ENCODE data around the gene CHMP4A. TPM values are rescaled to one million over a fixed set of nuclear protein-coding genes. Genes with fewer than 3 reads are reported as not detected.
A peak's percentile ranks its signal among the peaks of the same experiment; 100 is the strongest.
"Not testable (repeated sequence)": the region's sequence is repeated elsewhere in the genome, so short reads cannot be mapped to it uniquely, and the experiment has no call there.

The CHMP4A gene
- total RNA-seq, 1 donor from 2014 or later, result 95.8 TPM

- H3K4me1 Mint-ChIP-seq (ENCODE audit: low read depth), result peaks cover 20% of the 10 kb centered on the region
- no peak overlapping the region for H3K27ac Mint-ChIP-seq
- H3K36me3 Mint-ChIP-seq (ENCODE audit: low read depth), result peaks cover 9% of the 10 kb centered on the region
- DNase-seq (ENCODE audit: low spot score), result no peak
- no peaks in the 10 kb centered on the region for H3K9me3 Mint-ChIP-seq
- H3K27me3 Mint-ChIP-seq (ENCODE audit: insufficient read depth), result no peaks in the 10 kb centered on the region
- intact Hi-C loops (cut with micrococcal nuclease), result no loop called here
- no peak overlapping the region for H3K4me3 Mint-ChIP-seq
These were observed 41.5 kb upstream of the CHMP4A start for GRCh38 chr14:24254630-24255392.

DNA sequence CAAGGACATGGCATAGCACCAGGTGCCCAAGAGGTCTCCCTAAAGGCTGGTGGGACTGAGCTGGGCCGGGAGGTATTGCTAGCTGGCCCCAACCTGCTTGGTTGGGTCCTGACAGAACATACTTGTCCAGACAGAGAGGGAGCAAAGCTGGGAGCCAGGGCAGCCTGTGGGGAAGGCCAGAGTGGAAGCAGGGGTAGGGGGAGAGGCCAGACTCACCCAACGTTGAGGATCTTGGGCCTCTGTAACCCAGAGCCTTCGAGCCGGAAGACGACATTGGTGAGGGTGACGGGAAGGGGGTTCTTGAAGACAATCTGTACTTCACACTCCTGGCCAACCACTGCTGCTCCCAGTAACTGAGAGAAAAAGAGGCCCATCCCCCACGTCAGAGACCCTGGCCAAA is 40.6 kb upstream of the CHMP4A start:
- intact Hi-C loops (cut with micrococcal nuclease), result no loop called here
- peaks cover 11% of the 10 kb centered on the region for H3K36me3 Mint-ChIP-seq (ENCODE audit: low read depth)
- no peak overlapping the region for H3K27ac Mint-ChIP-seq
- no peaks in the 10 kb centered on the region for H3K27me3 Mint-ChIP-seq (ENCODE audit: insufficient read depth)
- peaks cover 26% of the 10 kb centered on the region for H3K4me1 Mint-ChIP-seq (ENCODE audit: low read depth)
- no peaks in the 10 kb centered on the region for H3K9me3 Mint-ChIP-seq
- no peak for DNase-seq (ENCODE audit: low spot score)
- H3K4me3 Mint-ChIP-seq, result no peak overlapping the region

DNA sequence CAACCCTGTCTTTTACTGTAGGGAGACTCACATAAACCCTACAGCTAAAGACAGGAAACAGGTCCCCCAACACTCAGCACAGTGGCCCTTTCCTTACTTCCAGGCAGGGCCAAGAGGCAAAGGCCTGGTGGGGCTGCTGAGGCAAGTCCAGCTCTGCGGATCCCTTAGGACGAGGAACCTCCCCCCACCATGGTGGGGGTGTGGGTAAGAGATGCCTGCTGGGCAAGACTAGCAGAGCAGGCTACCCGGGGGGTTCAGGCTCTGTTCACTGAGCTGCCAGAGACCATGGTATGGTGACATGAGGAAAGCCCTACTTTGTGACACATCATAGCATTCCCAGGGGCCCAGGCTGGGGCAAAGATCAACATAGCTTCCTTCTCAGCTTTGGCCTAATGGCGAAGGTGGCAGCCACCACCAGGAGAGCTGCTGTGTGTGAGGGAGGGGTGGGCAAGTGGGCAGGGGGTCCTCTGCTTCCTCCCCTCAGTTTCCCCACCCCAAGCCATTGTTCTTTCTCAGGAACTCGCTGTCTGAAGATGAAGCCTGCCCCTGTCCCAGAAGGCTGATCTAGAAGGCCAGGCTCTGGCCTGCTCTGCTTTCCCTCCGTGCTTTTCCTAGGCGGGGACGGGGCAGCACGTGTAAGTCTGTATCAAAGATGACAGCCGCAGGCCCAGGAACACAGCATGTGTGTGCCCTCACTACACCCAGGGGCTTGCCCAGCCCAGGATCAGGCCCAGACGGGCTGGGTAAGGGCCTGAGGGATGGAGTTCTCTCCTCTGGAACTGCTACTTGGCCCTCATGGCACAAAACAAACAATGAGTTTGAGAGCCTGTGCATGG is 39.2 kb upstream of the CHMP4A start:
- peaks cover 17% of the 10 kb centered on the region for H3K36me3 Mint-ChIP-seq (ENCODE audit: low read depth)

DNA sequence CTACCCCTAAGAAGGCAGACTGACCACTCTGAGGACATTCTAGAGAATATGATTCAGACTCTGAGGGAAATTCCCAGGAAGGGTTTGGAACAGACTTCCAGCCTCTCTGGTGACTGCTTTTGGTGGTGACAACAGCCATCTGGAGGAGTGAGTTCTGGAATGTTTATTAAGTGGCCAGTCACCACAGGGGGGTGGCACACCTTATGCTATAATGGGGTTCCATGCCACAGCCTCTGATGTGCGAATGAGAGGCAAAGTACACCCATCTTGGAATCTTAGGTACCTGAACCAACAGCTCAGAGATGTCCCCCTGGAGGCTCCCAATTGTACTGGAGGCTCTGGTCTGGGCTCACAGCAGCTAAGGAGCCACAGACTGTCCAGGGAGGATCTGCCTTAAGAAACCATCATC is 38.6 kb upstream of the CHMP4A start:
- H3K27me3 Mint-ChIP-seq (ENCODE audit: insufficient read depth), result no peaks in the 10 kb centered on the region
- no peaks in the 10 kb centered on the region for H3K9me3 Mint-ChIP-seq
- intact Hi-C loops (cut with micrococcal nuclease), result no loop called here
- no peak overlapping the region for H3K4me3 Mint-ChIP-seq
- H3K27ac Mint-ChIP-seq, result no peak overlapping the region
- peaks cover 43% of the 10 kb centered on the region for H3K4me1 Mint-ChIP-seq (ENCODE audit: low read depth)
- no peak for DNase-seq (ENCODE audit: low spot score)
- peaks cover 19% of the 10 kb centered on the region for H3K36me3 Mint-ChIP-seq (ENCODE audit: low read depth)

More for the DNA sequence above, 39.2 kb upstream of the CHMP4A start:
- peaks cover 37% of the 10 kb centered on the region for H3K4me1 Mint-ChIP-seq (ENCODE audit: low read depth)
- no peak for DNase-seq (ENCODE audit: low spot score)
- intact Hi-C loops (cut with micrococcal nuclease), result no loop called here
- H3K27me3 Mint-ChIP-seq (ENCODE audit: insufficient read depth), result no peaks in the 10 kb centered on the region
- H3K27ac Mint-ChIP-seq, result no peak overlapping the region
- H3K4me3 Mint-ChIP-seq, result no peak overlapping the region
- H3K9me3 Mint-ChIP-seq, result no peaks in the 10 kb centered on the region

GRCh38 chr14:24250354-24250753 is 37.1 kb upstream of the CHMP4A start:
- Mint-ChIP-seq H3K9me3 (no peaks in the 10 kb centered on the region), H3K27ac (peak overlapping the region; percentile 61), H3K36me3 (ENCODE audit: low read depth) (peaks cover 21% of the 10 kb centered on the region), H3K4me1 (ENCODE audit: low read depth) (peaks cover 46% of the 10 kb centered on the region), H3K27me3 (ENCODE audit: insufficient read depth) (no peaks in the 10 kb centered on the region), H3K4me3 (peak overlapping the region; percentile 40)
- intact Hi-C loops (cut with micrococcal nuclease), result no loop called here
- no peak for DNase-seq (ENCODE audit: low spot score)

GRCh38 chr14:24249230-24250021 is 36.1 kb upstream of the CHMP4A start:
- no peak for DNase-seq (ENCODE audit: low spot score)
- H3K4me3 Mint-ChIP-seq, result peak overlapping the region; percentile 41
- no peaks in the 10 kb centered on the region for H3K27me3 Mint-ChIP-seq (ENCODE audit: insufficient read depth)
- no peaks in the 10 kb centered on the region for H3K9me3 Mint-ChIP-seq
- intact Hi-C loops (cut with micrococcal nuclease), result no loop called here
- H3K27ac Mint-ChIP-seq, result peak overlapping the region; percentile 61
- peaks cover 51% of the 10 kb centered on the region for H3K4me1 Mint-ChIP-seq (ENCODE audit: low read depth)
- H3K36me3 Mint-ChIP-seq (ENCODE audit: low read depth), result peaks cover 18% of the 10 kb centered on the region

GRCh38 chr14:24247422-24247821 is 34.1 kb upstream of the CHMP4A start:
- no peak for DNase-seq (ENCODE audit: low spot score)
- Mint-ChIP-seq H3K4me1 (ENCODE audit: low read depth) (peaks cover 63% of the 10 kb centered on the region), H3K27ac (peak overlapping the region; percentile 67), H3K36me3 (ENCODE audit: low read depth) (peaks cover 18% of the 10 kb centered on the region), H3K27me3 (ENCODE audit: insufficient read depth) (no peaks in the 10 kb centered on the region), H3K9me3 (no peaks in the 10 kb centered on the region), H3K4me3 (peak overlapping the region; percentile 28)
- intact Hi-C loops (cut with micrococcal nuclease), result no loop called here

GRCh38 chr14:24246765-24247212 is 33.5 kb upstream of the CHMP4A start:
- intact Hi-C loops (cut with micrococcal nuclease), result no loop called here
- Mint-ChIP-seq H3K27ac (peak overlapping the region; percentile 93), H3K4me3 (peak overlapping the region; percentile 74), H3K9me3 (no peaks in the 10 kb centered on the region), H3K27me3 (ENCODE audit: insufficient read depth) (no peaks in the 10 kb centered on the region), H3K4me1 (ENCODE audit: low read depth) (peaks cover 63% of the 10 kb centered on the region), H3K36me3 (ENCODE audit: low read depth) (peaks cover 18% of the 10 kb centered on the region)
- DNase-seq (ENCODE audit: low spot score), result peak; percentile 35

DNA sequence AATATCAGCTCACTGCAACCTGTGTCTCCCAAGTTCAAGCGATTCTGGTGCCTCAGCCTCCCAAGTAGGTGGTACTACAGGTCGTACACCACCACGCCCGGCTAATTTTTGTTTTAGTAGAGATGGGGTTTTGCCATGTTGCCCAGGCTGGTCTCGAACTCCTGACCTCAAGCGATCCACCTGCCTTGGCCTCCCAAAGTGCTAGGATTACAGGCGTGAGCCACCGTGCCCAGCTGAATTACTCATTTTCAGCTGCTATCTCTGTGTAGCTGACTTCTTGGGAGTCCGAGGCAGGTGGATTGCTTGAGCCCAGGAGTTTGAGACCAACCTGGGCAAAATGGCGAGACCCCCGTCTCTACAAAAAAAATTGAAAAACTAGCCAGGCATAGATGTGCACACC is 32.1 kb upstream of the CHMP4A start:
- H3K27me3 Mint-ChIP-seq (ENCODE audit: insufficient read depth); DNase-seq (ENCODE audit: low spot score); H3K9me3 Mint-ChIP-seq; H3K27ac Mint-ChIP-seq; intact Hi-C loops (cut with micrococcal nuclease): not testable (repeated sequence)
- Mint-ChIP-seq H3K4me3 (peak overlapping the region; percentile 29), H3K36me3 (ENCODE audit: low read depth) (peaks cover 25% of the 10 kb centered on the region), H3K4me1 (ENCODE audit: low read depth) (peaks cover 57% of the 10 kb centered on the region)

DNA sequence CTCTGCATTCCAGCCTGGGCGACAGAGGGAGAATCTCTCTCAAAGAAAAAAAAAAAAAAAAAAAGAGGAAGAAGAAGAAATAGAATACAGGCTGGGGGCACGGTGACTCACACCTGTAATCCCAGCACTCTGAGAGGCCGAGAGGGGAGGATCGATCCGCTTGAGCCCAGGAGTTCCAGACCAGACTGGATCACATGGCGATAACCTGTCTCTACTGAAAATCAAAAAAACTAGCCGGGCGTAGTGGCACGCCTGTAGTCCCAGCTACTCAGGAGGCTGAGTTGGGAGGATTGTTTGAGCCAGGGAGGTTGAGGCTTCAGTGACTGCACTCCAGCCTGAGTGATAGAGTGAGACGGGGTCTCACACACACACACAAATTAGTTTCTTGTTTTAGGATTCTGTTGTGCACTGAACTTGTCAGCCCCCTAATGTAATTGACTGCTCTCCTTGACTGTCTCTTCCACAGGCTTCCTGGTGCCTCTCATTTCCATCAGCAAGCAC is 30.1 kb upstream of the CHMP4A start:
- Mint-ChIP-seq H3K36me3 (ENCODE audit: low read depth) (peaks cover 34% of the 10 kb centered on the region), H3K27me3 (ENCODE audit: insufficient read depth) (no peaks in the 10 kb centered on the region), H3K4me1 (ENCODE audit: low read depth) (peaks cover 63% of the 10 kb centered on the region), H3K4me3 (peak overlapping the region; percentile 96), H3K27ac (peak overlapping the region; percentile 99), H3K9me3 (no peaks in the 10 kb centered on the region)
- intact Hi-C loops (cut with micrococcal nuclease), result loop anchor here (1.0 to 2.0 kb wide), 5 partner anchors 45 to 229 kb away; partner anchors contain the start of gene IPO4
- no peak for DNase-seq (ENCODE audit: low spot score)

- H3K27ac Mint-ChIP-seq, result peak overlapping the region; percentile 99
- H3K36me3 Mint-ChIP-seq (ENCODE audit: low read depth), result peaks cover 39% of the 10 kb centered on the region
- peaks cover 58% of the 10 kb centered on the region for H3K4me1 Mint-ChIP-seq (ENCODE audit: low read depth)
- peak overlapping the region; percentile 96 for H3K4me3 Mint-ChIP-seq
- no peaks in the 10 kb centered on the region for H3K27me3 Mint-ChIP-seq (ENCODE audit: insufficient read depth)
- intact Hi-C loops (cut with micrococcal nuclease), result loop anchor here (1.0 to 2.0 kb wide), 12 partner anchors 10 to 227 kb away; partner anchors contain the start of genes DCAF11, GMPR2, IPO4 and IRF9
- DNase-seq (ENCODE audit: low spot score), result peak; percentile 93
- no peaks in the 10 kb centered on the region for H3K9me3 Mint-ChIP-seq
These were observed 28.6 kb upstream of the CHMP4A start for GRCh38 chr14:24241829-24242443.

Data from activated T-helper 1 cell treated with anti-CD3 and anti-CD28 coated beads, Interleukin-12 subunit alpha, Interleukin-12 subunit beta, Interleukin-2, Interleukin-4 antibody, amounts not matched to agents 30 ng/mL and 10 ng/mL and 1 ng/mL, durations not matched to agents 14 hours and 24 hours and 36 hours (primary cell).